ENCODE measurements around the gene MEN1.

GRCh38 chr11:64765851-64766665 is 44.3 kb downstream of the MEN1 start:
- TF ChIP-seq, protein P1, sequence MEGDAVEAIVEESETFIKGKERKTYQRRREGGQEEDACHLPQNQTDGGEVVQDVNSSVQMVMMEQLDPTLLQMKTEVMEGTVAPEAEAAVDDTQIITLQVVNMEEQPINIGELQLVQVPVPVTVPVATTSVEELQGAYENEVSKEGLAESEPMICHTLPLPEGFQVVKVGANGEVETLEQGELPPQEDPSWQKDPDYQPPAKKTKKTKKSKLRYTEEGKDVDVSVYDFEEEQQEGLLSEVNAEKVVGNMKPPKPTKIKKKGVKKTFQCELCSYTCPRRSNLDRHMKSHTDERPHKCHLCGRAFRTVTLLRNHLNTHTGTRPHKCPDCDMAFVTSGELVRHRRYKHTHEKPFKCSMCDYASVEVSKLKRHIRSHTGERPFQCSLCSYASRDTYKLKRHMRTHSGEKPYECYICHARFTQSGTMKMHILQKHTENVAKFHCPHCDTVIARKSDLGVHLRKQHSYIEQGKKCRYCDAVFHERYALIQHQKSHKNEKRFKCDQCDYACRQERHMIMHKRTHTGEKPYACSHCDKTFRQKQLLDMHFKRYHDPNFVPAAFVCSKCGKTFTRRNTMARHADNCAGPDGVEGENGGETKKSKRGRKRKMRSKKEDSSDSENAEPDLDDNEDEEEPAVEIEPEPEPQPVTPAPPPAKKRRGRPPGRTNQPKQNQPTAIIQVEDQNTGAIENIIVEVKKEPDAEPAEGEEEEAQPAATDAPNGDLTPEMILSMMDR (IDR thresholded peaks at IDR 0.05): no peak
- TF ChIP-seq POLR2A (IDR thresholded peaks at IDR 0.05): no peak

Data from adrenal gland (tissue), 5 donors.